ENCODE measurements around the gene ZRANB3.

GRCh38 chr2:135212757-135213156 lies 318.3 kb downstream of the ZRANB3 start:
- no peak for TF ChIP-seq CTCF (IDR thresholded peaks at IDR 0.05)
- TF ChIP-seq POLR2A (IDR thresholded peaks at IDR 0.05), result no peak

Measured in suprapubic skin (tissue), 3 donors.